Panc1 (cell line): ENCODE results near the gene MRPS5. TPM values are rescaled to one million over a fixed set of nuclear protein-coding genes. Genes with fewer than 3 reads are reported as not detected.

Source experiments
- ATAC-seq: fragments of 200-7000 bp; cut with Tn5 transposase; 2 replicates; pipeline ENCODE4 v1.9.1; 2020; ENCODE audit warnings: mild to moderate bottlenecking, moderate library complexity
- BruUV-seq: library from RNA; stranded (reverse); fragments of 400-500 nt; replicated peaks from 2 replicates; lab custom pipeline; 2021; lab: Mats Ljungman, UMichigan
- CTCF ChIA-PET: fragments of 300-600 bp; sonication (Branson Sonifier 250); formaldehyde crosslinking; loops from one replicate; lab custom pipeline; 2022; ENCODE audit warnings: antibody characterized with exemption; lab: Charles Lee
- POLR2A ChIA-PET: fragments of 300-600 bp; sonication (Branson Sonifier 250); formaldehyde crosslinking; loops from one replicate; lab custom pipeline; 2022; ENCODE audit warnings: antibody characterized with exemption; lab: Charles Lee
- DNase-seq: peaks from one replicate; pipeline ENCODE4 v3.0.0-alpha.2; 2010; ENCODE audit warnings: low read depth, low spot score
- H3K27ac ChIP-seq: 2 replicates; pipeline ENCODE4 v1.5.1; 2011; ENCODE audit warnings: mild to moderate bottlenecking, low read length, inconsistent platforms
- H3K27me3 ChIP-seq: fragments of 200-500 bp; sonication (Bioruptor generic); 2 replicates; pipeline ENCODE4 v1.6.0; 2014; ENCODE audit warnings: low read length, inconsistent platforms; ENCODE audit not compliant: control insufficient read depth, insufficient read depth
- H3K36me3 ChIP-seq: fragments of 200-500 bp; sonication (Bioruptor generic); 2 replicates; pipeline ENCODE4 v1.5.1; 2014; ENCODE audit warnings: inconsistent platforms, mild to moderate bottlenecking, low read length, moderate library complexity; ENCODE audit not compliant: control insufficient read depth, insufficient read depth
- H3K4me1 ChIP-seq: 2 replicates; pipeline ENCODE4 v1.5.1; 2011; ENCODE audit warnings: inconsistent platforms, mild to moderate bottlenecking, low read length, moderate library complexity; ENCODE audit not compliant: control insufficient read depth, insufficient read depth
- H3K4me3 ChIP-seq, 2 experiments: 2 replicates each; pipeline ENCODE4 v1.5.1; 2011 to 2012; ENCODE audit warnings: low read depth in 2 of 2, low read length in 2 of 2, mild to moderate bottlenecking in 2 of 2, inconsistent platforms in 1 of 2, moderate library complexity in 1 of 2
- H3K9me3 ChIP-seq: fragments of 200-500 bp; sonication (Bioruptor generic); 2 replicates; pipeline ENCODE4 v1.5.1; 2014; ENCODE audit warnings: low read depth, mild to moderate bottlenecking, inconsistent platforms, low read length, moderate library complexity; ENCODE audit not compliant: control insufficient read depth, insufficient read depth
- CTCF ChIP-seq: fragments of 450-650 bp; IDR thresholded peaks from 2 replicates; pipeline ENCODE4 v1.5.1; 2017; ENCODE audit warnings: mild to moderate bottlenecking
- POLR2AphosphoS5 ChIP-seq: IDR thresholded peaks from 2 replicates; pipeline ENCODE4 v1.6.1; 2012; ENCODE audit warnings: mild to moderate bottlenecking, low read depth, low read length, moderate library complexity
- SIN3A ChIP-seq: IDR thresholded peaks from 2 replicates; pipeline ENCODE4 v1.6.1; 2012; ENCODE audit warnings: low read depth, mild to moderate bottlenecking, low read length, moderate library complexity, borderline replicate concordance; ENCODE audit not compliant: insufficient read depth
- TCF7L2 ChIP-seq: IDR thresholded peaks from 2 replicates; pipeline ENCODE4 v1.6.1; 2011; ENCODE audit warnings: mild to moderate bottlenecking, low read depth, low read length, inconsistent platforms
- in situ Hi-C: cut with HindIII; loops from 2 replicates; pipeline ENCODE4 v1.10.0; 2016; ENCODE audit warnings: low sequenced_read_pairs, low pct_unique_long_range_greater_than_20kb
- intact Hi-C: fragments of 100-400 bp; cut with micrococcal nuclease; formaldehyde crosslinking; loops from one replicate; pipeline ENCODE4 v1.10.0; 2022; ENCODE audit not compliant: unreplicated experiment
- total RNA-seq: library from RNA; stranded (reverse); gene quantifications from one replicate; pipeline ENCODE4 v1.2.1, GENCODE V29; 2021; ENCODE audit not compliant: unreplicated experiment
- TF ChIP-seq, protein P1 (sequence below), 2 experiments: IDR thresholded peaks; 2 replicates each; pipeline ENCODE4 v1.6.1; 2011 to 2012; ENCODE audit warnings: low read depth in 2 of 2, control low read depth in 1 of 2, low read length in 1 of 2, mild to moderate bottlenecking in 1 of 2, moderate library complexity in 1 of 2; ENCODE audit not compliant: insufficient read depth in 1 of 2

MRPS5 gene
- total RNA-seq, 1 experiment from 2014 or later = 95.8 TPM

GRCh38 chr2:95041824-95042442, 79.7 kb downstream of the MRPS5 start:
- H3K4me3 ChIP-seq = no peak overlapping the region
- no peak overlapping the region for H3K27ac ChIP-seq
- in situ Hi-C loops (no loop called here), intact Hi-C loops (no loop called here)
- ChIA-PET POLR2A (interaction anchor here (0.6 kb wide), 1 partner anchor 348 kb away, joined by 4 read pairs; no protein-coding TSS in a partner anchor), CTCF (interaction anchor here (0.6 kb wide), 1 partner anchor 302 kb away, joined by 7 read pairs; no protein-coding TSS in a partner anchor)
- BruUV-seq = no TSS peak
- no peak for TF ChIP-seq TCF7L2
- TF ChIP-seq SIN3A = no peak
- TF ChIP-seq, protein P1, sequence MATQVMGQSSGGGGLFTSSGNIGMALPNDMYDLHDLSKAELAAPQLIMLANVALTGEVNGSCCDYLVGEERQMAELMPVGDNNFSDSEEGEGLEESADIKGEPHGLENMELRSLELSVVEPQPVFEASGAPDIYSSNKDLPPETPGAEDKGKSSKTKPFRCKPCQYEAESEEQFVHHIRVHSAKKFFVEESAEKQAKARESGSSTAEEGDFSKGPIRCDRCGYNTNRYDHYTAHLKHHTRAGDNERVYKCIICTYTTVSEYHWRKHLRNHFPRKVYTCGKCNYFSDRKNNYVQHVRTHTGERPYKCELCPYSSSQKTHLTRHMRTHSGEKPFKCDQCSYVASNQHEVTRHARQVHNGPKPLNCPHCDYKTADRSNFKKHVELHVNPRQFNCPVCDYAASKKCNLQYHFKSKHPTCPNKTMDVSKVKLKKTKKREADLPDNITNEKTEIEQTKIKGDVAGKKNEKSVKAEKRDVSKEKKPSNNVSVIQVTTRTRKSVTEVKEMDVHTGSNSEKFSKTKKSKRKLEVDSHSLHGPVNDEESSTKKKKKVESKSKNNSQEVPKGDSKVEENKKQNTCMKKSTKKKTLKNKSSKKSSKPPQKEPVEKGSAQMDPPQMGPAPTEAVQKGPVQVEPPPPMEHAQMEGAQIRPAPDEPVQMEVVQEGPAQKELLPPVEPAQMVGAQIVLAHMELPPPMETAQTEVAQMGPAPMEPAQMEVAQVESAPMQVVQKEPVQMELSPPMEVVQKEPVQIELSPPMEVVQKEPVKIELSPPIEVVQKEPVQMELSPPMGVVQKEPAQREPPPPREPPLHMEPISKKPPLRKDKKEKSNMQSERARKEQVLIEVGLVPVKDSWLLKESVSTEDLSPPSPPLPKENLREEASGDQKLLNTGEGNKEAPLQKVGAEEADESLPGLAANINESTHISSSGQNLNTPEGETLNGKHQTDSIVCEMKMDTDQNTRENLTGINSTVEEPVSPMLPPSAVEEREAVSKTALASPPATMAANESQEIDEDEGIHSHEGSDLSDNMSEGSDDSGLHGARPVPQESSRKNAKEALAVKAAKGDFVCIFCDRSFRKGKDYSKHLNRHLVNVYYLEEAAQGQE (IDR thresholded peaks at IDR 0.05; ENCODE audit: insufficient read depth in 1 of 2, low read depth in 2 of 2, low read length in 1 of 2) = no peak
- TF ChIP-seq POLR2AphosphoS5 = no peak
- no peak for TF ChIP-seq CTCF
- no peaks in the 10 kb centered on the region for H3K27me3 ChIP-seq
- no peaks in the 10 kb centered on the region for H3K4me1 ChIP-seq
- DNase-seq (no peak), ATAC-seq (no peak)
- H3K36me3 ChIP-seq = no peaks in the 10 kb centered on the region
- H3K9me3 ChIP-seq = no peaks in the 10 kb centered on the region

GRCh38 chr2:95041060-95041823, 80.4 kb downstream of the MRPS5 start:
- in situ Hi-C loops = no loop called here
- TF ChIP-seq, protein P1 (IDR thresholded peaks at IDR 0.05; ENCODE audit: insufficient read depth in 1 of 2, low read depth in 2 of 2, low read length in 1 of 2) = no peak
- no peak for TF ChIP-seq CTCF
- Histone ChIP-seq H3K36me3 (no peaks in the 10 kb centered on the region), H3K27ac (no peak overlapping the region), H3K27me3 (no peaks in the 10 kb centered on the region), H3K4me1 (no peaks in the 10 kb centered on the region), H3K9me3 (no peaks in the 10 kb centered on the region), H3K4me3 (no peak overlapping the region)
- CTCF ChIA-PET = interaction anchor here (0.8 kb wide), 1 partner anchor 12 kb away, joined by 3 read pairs; no protein-coding TSS in a partner anchor
- intact Hi-C loops = no loop called here
- no peak for ATAC-seq
- POLR2A ChIA-PET = interaction anchor here (0.6 kb wide), 1 partner anchor 349 kb away, joined by 4 read pairs; no protein-coding TSS in a partner anchor
- no TSS peak for BruUV-seq
- no peak for DNase-seq
